H1 (cell line): ENCODE results near the gene ACSF3. TPM values are rescaled to one million over a fixed set of nuclear protein-coding genes. Genes with fewer than 3 reads are reported as not detected.

Experiments
- BCL11A ChIP-seq, 2 experiments: IDR thresholded peaks; one replicate each; pipeline ENCODE4 v1.6.1; 2011; ENCODE audit warnings: low read depth in 2 of 2, low read length in 2 of 2, mild to moderate bottlenecking in 2 of 2
- CHD1 ChIP-seq: IDR thresholded peaks from 2 replicates; pipeline ENCODE4 v1.6.1; 2012; ENCODE audit warnings: low read depth, low read length, improper control_type of control experiment
- EZH2 ChIP-seq: fragments of 200-600 bp; sonication (generic); IDR thresholded peaks from 2 replicates; pipeline ENCODE4 v1.7.1; 2012; ENCODE audit warnings: low read depth, mild to moderate bottlenecking, moderate library complexity, low read length, inconsistent platforms; ENCODE audit not compliant: severe bottlenecking
- POU5F1 ChIP-seq: IDR thresholded peaks from 2 replicates; pipeline ENCODE4 v1.6.1; 2011; ENCODE audit warnings: low read depth, mild to moderate bottlenecking, low read length, moderate library complexity
- RNF2 ChIP-seq: fragments of 200-900, 300-1000 bp; sonication (generic); IDR thresholded peaks from 2 replicates; pipeline ENCODE4 v1.7.1; 2016; ENCODE audit warnings: borderline replicate concordance, low read depth, mild to moderate bottlenecking, antibody characterized with exemption, low read length; ENCODE audit not compliant: poor library complexity, severe bottlenecking; ENCODE audit errors: missing control alignments
- SUZ12 ChIP-seq: fragments of 200-600 bp; sonication (generic); IDR thresholded peaks from 2 replicates; pipeline ENCODE4 v1.6.1; 2012; ENCODE audit warnings: mild to moderate bottlenecking, inconsistent platforms, low read length, moderate library complexity, mixed read lengths
- polyA plus RNA-seq, 7 experiments: library from polyadenylated mRNA; depleted of rRNA in 3 of 7; stranded (reverse) in 5 of 7; unstranded in 2 of 7; fragments of >200 nt in 5 of 7; fragments of 200-250 nt in 2 of 7; gene quantifications; 1 replicate in 5 of 7; 2 replicates in 1 of 7; 4 replicates in 1 of 7; pipeline versions ENCODE4 v1.2.1 to v1.2.3, GENCODE V29; 2011 to 2013; ENCODE audit warnings: missing spikeins in 2 of 7, mixed read lengths in 2 of 7
- total RNA-seq: library from RNA; stranded (reverse); fragmentation: NEBNext Ultra II Directional; extraction: Animal tissue kit (Norgen Biotek cat#: 25700); gene quantifications from 2 replicates; pipeline ENCODE4 v1.2.1, GENCODE V29; 2021
- TF ChIP-seq, protein P1 (sequence below), 3 experiments: IDR thresholded peaks; 1 replicate in 2 of 3; 2 replicates in 1 of 3; pipeline versions ENCODE4 v1.5.1 to v1.6.1; 2011; ENCODE audit warnings: low read length in 3 of 3, mild to moderate bottlenecking in 3 of 3, inconsistent platforms in 2 of 3, low read depth in 1 of 3, moderate library complexity in 1 of 3; ENCODE audit not compliant: insufficient read depth in 1 of 3; ENCODE audit errors: control extremely low read depth in 1 of 3

Gene ACSF3
- total and polyA plus RNA-seq, 2 of the 8 experiments (the other 6 are each of a cell fraction or from before 2014, with no cell fraction given): 15.6 to 22.9 TPM

DNA sequence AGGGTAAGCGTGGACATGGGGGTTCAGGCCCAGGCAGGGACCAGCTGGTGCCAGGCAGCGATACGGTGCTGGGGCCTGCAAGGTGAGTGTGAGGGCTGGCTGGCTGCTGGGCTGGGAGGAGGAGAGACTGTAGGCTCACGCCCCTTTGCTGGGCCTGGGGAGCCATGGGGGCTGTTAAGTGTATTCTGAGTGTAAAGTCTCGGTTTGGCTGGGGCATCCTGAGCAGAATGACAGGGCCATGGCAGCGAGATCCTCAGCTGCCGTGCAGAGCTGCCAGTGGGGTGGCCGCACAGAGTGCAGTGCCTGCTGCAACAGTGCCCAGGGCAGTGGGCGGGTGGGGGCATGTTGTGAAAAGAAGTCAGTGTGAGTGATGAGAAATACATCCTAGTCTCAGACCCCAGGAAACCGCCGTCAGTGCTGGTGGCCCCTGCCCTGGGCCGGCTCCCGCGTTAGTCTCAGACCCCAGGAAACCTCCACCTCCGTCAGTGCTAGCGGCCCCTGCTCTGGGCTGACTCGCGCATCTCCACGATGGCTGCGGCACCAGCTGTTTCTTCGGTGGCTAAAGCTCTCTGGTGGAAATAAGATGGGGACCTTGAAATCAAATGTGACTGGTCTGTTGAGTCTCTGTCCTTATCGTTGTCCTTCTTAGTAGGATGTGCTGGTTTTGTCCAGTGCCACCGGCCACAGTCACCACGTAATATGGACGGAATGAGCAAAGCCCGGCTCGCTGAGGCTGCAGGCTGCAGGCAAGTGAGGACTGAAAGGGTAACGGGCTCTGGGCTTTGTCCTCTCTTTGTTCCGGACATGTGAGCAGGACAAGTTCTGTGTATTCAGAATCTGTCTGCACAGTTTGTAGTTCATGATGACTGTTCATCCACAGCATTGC is 22.9 kb downstream of the ACSF3 start (continued):
- TF ChIP-seq, protein P1, sequence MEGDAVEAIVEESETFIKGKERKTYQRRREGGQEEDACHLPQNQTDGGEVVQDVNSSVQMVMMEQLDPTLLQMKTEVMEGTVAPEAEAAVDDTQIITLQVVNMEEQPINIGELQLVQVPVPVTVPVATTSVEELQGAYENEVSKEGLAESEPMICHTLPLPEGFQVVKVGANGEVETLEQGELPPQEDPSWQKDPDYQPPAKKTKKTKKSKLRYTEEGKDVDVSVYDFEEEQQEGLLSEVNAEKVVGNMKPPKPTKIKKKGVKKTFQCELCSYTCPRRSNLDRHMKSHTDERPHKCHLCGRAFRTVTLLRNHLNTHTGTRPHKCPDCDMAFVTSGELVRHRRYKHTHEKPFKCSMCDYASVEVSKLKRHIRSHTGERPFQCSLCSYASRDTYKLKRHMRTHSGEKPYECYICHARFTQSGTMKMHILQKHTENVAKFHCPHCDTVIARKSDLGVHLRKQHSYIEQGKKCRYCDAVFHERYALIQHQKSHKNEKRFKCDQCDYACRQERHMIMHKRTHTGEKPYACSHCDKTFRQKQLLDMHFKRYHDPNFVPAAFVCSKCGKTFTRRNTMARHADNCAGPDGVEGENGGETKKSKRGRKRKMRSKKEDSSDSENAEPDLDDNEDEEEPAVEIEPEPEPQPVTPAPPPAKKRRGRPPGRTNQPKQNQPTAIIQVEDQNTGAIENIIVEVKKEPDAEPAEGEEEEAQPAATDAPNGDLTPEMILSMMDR (IDR thresholded peaks at IDR 0.05; ENCODE audit: control extremely low read depth in 1 of 3, insufficient read depth in 1 of 3, low read depth in 1 of 3, low read length in 3 of 3): no peak
- TF ChIP-seq POU5F1 (no peak), CHD1 (no peak), RNF2 (no peak), BCL11A (IDR thresholded peaks at IDR 0.05; ENCODE audit: low read depth in 2 of 2, low read length in 2 of 2) (no peak), EZH2 (no peak), SUZ12 (no peak)
